Neural progenitor cell (in vitro differentiated cells): Measurements from ENCODE around the gene SLC9A4.

Source experiments
- CTCF ChIP-seq: fragments of 200-600 bp; sonication (generic); IDR thresholded peaks from 2 replicates; pipeline ENCODE4 v1.5.1; 2017; ENCODE audit warnings: antibody characterized with exemption, mild to moderate bottlenecking
- EZH2 ChIP-seq: fragments of 200-600 bp; sonication (generic); IDR thresholded peaks from 2 replicates; pipeline ENCODE4 v1.6.1; 2017; ENCODE audit warnings: antibody characterized with exemption, mild to moderate bottlenecking, moderate library complexity
- EZH2phosphoT487 ChIP-seq: fragments of 200-600 bp; sonication (generic); IDR thresholded peaks from 2 replicates; pipeline ENCODE4 v1.6.1; 2017; ENCODE audit warnings: antibody characterized with exemption

GRCh38 chr2:102449370-102449974 is 23.6 kb upstream of the SLC9A4 start:
- TF ChIP-seq EZH2 = no peak
- TF ChIP-seq CTCF = peak; percentile 77
- TF ChIP-seq EZH2phosphoT487 = no peak
